DMS 273 (cell line): ENCODE data around the gene ALK.
"Not testable (repeated sequence)": the region's sequence is repeated elsewhere in the genome, so short reads cannot be mapped to it uniquely, and the experiment has no call there.

ENCODE experiments used
- DNase-seq: peaks from one replicate; lab custom pipeline; 2025; ENCODE audit not compliant: unreplicated experiment; lab: John Stamatoyannopoulos, UW

Gene ALK

DNA sequence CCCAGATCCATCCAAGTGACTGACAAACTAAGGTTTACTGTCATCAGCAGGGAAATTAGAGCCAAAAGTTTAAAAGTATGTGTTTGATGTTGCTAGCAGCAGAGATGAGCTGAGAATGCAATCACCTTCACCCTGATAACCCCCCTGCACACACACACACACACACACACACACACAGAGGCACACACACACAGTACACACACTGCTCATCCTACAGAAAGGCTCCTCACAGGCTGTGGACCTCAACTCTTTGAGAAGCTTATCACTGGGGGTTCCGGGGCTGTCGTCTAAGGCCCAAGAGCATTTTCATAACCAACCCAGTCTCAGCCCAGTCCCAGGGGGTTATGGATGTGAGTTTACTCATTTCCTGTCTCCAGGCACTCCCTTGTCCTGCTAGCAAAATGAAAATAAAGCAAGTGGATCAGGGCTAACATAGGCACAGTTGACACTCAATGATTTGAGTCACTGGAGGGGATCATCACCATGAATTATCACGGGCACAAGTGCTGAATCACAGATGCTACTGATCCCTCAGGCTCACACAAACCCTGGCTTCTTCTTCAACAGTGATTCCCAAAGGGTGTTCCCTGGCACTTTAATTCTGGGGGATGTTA, 76.6 kb downstream of the ALK start:
- no peak for DNase-seq

- DNase-seq = peak; percentile 76
These were observed 79.9 kb downstream of the ALK start for GRCh38 chr2:29841386-29842004.

DNA sequence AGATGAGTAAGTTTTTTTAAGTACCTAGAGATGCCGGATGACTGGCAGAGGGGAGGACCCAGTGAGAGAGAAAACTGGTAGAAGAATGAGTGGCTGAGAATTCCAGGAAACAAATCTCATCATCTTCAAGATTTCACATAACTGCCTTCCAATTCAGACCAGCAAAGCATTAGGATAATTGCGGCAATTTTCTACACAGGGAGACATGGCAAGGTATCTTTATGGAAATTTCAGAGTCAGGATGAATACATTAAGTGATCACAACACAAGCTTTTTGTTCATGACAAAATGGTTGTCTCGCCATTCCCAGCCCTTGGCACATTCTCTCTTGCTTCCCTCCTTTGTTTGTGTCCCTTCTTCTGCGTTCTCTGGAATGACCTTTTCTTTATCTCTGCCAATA, 82.1 kb downstream of the ALK start:
- no peak for DNase-seq

DNA sequence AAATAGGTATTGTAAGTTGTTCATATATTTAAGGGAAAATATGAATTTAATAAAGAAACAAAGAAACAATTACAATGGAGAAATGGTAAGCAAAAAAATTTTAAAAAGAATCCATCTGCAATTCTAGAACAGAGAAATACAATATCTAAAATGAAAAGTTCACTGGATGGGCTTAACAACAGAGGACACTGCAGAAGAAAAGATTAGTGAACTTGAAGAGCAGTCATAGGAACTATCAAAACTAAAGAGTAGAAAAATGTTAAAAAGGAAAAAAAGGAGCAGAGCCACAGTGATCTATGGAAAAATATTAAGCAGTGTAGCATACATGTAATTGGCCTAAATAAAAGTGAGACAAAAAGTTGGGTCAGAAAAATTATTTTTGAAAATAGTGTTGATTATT, 83.5 kb downstream of the ALK start:
- no peak for DNase-seq

- no peak for DNase-seq
These were observed 86.8 kb downstream of the ALK start for GRCh38 chr2:29834624-29835023.

GRCh38 chr2:29834036-29834540, 87.3 kb downstream of the ALK start:
- no peak for DNase-seq

DNA sequence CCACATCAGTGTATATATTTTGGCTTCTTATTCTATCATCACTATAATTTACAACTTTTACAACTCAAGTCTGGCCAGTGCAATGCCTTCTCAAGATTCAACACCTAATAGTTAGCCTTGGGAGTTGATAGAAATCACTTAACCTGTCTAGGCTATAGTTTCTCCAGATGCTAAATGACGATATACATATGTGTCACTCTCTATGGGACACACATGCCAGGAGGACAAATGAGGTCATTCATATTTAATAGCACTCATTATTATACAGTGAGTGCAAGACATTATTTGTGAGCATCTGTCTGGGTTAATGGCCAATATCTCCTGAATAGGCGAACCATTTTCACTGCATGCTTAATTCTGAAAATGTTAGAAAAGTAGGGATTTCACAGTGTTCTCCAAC, 89.8 kb downstream of the ALK start:
- peak; percentile 61 for DNase-seq

DNA sequence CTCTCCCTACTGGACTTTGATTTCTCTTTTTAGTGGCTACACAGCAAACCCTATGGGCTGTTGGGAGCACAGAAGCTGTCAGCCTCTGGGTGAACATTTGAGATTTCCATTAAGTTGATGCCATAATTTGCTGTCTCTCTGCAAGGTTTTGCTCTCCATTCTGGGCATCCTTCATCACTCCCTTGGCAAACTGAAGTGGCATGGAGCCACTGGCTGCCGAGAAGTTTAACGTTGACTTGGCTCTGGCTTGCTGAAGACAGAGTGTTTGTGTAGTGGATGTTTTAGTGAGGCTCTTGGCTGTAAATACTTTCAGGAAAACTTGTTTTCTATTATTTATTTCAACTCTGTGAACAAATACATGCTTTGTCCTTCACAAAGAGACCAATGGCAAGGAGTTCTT, 91.5 kb downstream of the ALK start:
- DNase-seq = no peak

- not testable (repeated sequence) for DNase-seq
These were observed 97.2 kb downstream of the ALK start for GRCh38 chr2:29824145-29824544.

GRCh38 chr2:29821591-29821990, 99.8 kb downstream of the ALK start:
- no peak for DNase-seq

DNA sequence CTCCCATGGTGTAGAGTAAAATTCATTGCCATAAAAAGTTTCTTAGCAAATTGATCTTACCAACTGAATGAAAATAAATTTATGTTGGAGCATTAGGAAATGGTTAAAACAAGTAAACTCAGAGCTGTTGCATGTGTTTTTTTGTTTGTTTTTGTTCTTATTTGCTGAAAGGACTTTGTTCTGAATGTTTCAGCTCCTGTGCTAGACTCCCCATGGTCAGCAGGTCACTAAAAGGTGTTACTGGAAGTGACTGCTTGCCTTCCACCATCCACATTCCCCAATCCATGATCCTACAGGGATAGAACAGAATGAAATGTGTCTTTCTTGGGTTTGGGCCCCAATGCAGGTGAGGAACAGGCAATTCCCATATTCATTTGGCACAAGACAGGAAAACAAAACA, 101.8 kb downstream of the ALK start:
- DNase-seq = no peak

- no peak for DNase-seq
These were observed 103.3 kb downstream of the ALK start for GRCh38 chr2:29817801-29818680.

DNA sequence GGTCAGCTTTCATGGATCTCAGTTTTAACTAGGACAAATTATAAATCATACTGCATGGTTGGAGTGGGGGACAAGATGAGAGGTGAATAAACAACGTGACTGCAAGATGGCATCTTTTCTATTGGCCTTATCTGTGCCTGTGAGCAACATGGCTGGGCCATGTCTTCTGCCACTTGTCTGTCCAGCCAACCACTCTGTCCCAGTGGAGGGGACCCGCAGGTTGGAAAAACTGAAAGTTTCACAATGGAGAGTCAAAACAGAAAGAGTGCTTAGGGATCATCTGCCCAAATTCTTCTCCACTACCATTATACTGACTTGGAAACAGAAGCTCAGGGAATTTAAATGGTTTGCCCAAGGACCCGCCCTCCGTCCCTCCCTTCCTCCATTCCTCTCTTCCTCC, 104.1 kb downstream of the ALK start:
- DNase-seq = no peak

DNA sequence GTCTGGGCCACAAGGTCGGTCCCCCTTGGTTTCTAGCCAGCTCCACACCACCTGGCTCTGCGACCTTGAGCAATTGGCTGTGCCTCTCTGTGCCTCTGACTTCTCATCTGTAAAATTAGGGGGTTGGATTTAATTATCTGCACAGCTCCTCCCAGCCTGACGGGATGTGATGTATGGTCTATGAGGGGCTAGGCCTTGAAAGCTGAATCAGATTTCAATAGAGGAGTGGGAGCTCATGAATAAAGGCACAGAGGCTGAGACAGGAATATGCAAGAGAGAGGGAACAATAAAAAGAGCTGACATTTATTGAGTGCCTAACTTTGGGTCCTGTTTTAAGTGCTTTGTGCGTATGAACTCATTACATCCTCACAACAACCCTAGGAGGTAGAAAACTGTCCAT, 104.7 kb downstream of the ALK start:
- no peak for DNase-seq

GRCh38 chr2:29811378-29811777, 110.0 kb downstream of the ALK start:
- peak; percentile 20 for DNase-seq

DNA sequence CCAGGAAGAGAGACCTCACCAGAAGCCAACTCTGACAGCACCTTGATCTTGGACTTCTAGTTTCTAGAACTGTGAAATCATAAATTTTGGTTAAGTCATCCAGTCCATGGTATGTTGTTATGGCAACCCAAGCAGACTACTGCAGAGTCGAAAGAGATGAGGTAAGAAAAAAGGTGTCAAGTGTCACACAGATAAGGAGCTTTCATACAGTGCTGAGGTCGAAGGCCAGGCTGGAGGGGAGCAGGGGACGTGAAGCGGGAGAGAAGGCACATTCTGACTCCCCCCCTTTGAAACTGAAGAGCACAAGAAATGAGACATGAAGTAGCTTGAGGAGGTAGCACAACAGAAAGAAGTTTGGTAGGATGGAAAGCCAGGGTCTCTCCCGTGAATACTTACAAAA, 110.4 kb downstream of the ALK start:
- peak; percentile 61 for DNase-seq

GRCh38 chr2:29808321-29808720, 113.1 kb downstream of the ALK start:
- peak; percentile 33 for DNase-seq

DNA sequence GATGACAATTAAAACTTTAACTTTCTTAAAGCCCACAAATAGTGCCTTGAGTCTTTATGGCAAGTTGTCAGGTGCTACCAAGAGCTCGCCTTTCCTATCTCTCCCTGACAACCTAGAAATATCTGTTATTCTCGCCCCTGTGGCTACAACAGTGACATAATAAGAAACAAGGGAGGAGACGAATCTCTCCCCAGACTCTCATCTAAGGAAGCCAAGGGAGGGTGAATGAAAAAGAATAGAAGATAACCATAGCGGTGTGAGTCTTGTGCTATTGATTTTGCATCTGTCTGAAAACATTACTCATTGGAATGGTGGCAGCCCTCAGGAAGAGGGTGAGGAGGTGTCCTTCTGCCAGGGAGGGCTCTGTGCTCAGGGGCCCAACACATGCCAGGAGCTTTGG, 114.3 kb downstream of the ALK start:
- no peak for DNase-seq

DNA sequence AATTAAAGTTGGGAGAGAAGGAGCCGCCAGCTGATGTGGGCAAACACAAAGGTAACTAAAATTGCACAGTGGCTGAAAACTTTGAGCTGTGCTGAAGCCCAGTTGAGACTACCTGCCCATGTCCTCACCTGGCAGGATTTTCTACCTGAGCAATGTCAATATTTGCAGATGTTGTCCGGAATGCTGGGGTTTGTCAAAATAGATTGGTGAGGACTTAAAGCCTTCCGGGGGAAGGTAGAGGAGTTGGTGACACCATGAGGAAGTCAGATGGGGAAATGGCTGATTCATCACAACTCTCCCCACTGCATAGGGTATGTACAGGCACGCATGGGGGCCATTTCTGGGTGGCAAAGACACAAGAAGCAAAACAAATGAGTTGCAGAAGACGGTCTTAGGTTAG, 114.9 kb downstream of the ALK start:
- no peak for DNase-seq

DNA sequence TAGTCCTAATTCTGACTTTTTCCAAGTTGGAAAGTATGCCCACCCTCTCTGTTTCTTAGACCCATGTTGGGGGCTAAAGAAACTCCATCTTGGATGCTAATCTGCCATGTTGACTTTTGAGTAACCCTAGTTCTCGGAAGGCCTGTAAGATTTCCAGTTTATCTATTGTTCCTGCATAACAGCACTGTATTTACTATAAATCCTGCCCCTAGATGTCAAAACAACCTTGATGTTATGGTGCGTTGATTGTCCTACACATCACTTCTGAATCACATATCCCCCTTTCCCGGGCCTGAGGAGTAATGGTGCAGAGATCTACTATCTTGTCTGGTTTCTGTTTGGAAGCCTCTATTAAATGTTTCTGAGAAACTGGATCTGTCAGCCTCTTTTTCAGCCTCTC, 116.7 kb downstream of the ALK start:
- no peak for DNase-seq

- DNase-seq = no peak
These were observed 117.8 kb downstream of the ALK start for GRCh38 chr2:29803537-29803936.

DNA sequence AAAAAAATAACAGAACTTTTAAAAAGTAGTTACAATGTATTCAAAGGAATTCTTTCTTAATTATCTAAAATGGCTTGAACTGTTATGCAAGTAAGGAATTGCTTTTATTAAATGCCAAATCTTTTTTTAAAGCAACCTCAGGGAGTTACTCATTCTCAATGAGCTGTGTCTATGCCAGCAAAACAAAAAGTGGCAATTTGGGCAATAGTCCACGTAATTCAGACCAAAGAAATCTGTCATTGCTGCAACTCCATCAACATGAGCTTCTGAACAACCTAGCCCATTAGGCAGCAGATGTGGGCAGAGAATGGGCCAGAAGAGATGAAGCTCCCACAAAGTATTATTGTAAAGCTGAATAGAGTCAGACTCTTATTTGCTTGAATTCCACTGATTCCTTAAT, 118.4 kb downstream of the ALK start:
- DNase-seq = no peak
